Measurements from ENCODE around the gene TMEM129.

GRCh38 chr4:1740021-1740545 is 19.0 kb upstream of the TMEM129 start:
- TF ChIP-seq EZH2 (IDR thresholded peaks at IDR 0.05; ENCODE audit: borderline replicate concordance, control insufficient read depth, low read depth, low read length): no peak
- TF ChIP-seq REST (IDR thresholded peaks at IDR 0.05; ENCODE audit: low read depth, low read length): no peak
- TF ChIP-seq E2F8 (IDR thresholded peaks at IDR 0.05; ENCODE audit: low read depth, partially characterized antibody): no peak
- TF ChIP-seq ZBTB4 (CRISPR knock-in tag; IDR thresholded peaks at IDR 0.05): no peak
- TF ChIP-seq SMC3 (IDR thresholded peaks at IDR 0.05; ENCODE audit: borderline replicate concordance, low read length): no peak
- no peak for TF ChIP-seq NKRF (conservative IDR thresholded peaks at IDR 0.05)
- no peak for TF ChIP-seq CTCF (IDR thresholded peaks at IDR 0.05 in 2 of 3, conservative IDR thresholded peaks at IDR 0.05 in 1 of 3; ENCODE audit: control insufficient read depth in 2 of 3, extremely low read depth in 1 of 3, insufficient read depth in 1 of 3, low read depth in 3 of 3, low read length in 3 of 3)
- TF ChIP-seq SREBF1 (IDR thresholded peaks at IDR 0.05; ENCODE audit: low read length): no peak
- no peak for TF ChIP-seq POLR2AphosphoS5 (IDR thresholded peaks at IDR 0.05; ENCODE audit: low read length)
- no peak for TF ChIP-seq TAF1 (IDR thresholded peaks at IDR 0.05; ENCODE audit: borderline replicate concordance, low read depth, low read length)
- TF ChIP-seq GABPA (IDR thresholded peaks at IDR 0.05; ENCODE audit: low read depth): no peak

Data from GM12878 (cell line).